DND-41 (cell line): ENCODE results near the gene HSD17B3.

Experiments used
- ATAC-seq: fragments of 200-7000 bp; cut with Tn5 transposase; 3 replicates; pipeline ENCODE4 v1.9.1; 2021; ENCODE audit warnings: low read depth; ENCODE audit not compliant: insufficient read depth
- DNase-seq: peaks from one replicate; pipeline ENCODE4 v3.0.0-alpha.2; 2020
- H2AFZ ChIP-seq: 2 replicates; pipeline ENCODE4 v1.6.0; 2012; ENCODE audit warnings: low read depth, low read length
- H3K27ac ChIP-seq: 2 replicates; pipeline ENCODE4 v1.5.1; 2012; ENCODE audit warnings: low read length, inconsistent platforms
- H3K27me3 ChIP-seq: fragments of 200-600 bp; sonication (generic); 2 replicates; pipeline ENCODE4 v1.6.0; 2012; ENCODE audit warnings: low read length, mild to moderate bottlenecking, inconsistent platforms; ENCODE audit not compliant: insufficient read depth, poor library complexity
- H3K36me3 ChIP-seq: 2 replicates; pipeline ENCODE4 v1.5.1; 2012; ENCODE audit warnings: low read length, inconsistent platforms; ENCODE audit not compliant: insufficient read depth
- H3K4me1 ChIP-seq: 2 replicates; pipeline ENCODE4 v1.5.1; 2012; ENCODE audit warnings: mild to moderate bottlenecking, low read length; ENCODE audit not compliant: insufficient read depth
- H3K4me2 ChIP-seq: 2 replicates; pipeline ENCODE4 v1.6.0; 2012; ENCODE audit warnings: mild to moderate bottlenecking, moderate library complexity, low read length, inconsistent platforms; ENCODE audit not compliant: insufficient read depth
- H3K4me3 ChIP-seq, 2 experiments: fragments of 200-600 bp in 1 of 2; shearing (Covaris generic) in 1 of 2; 2 replicates each; pipeline ENCODE4 v1.5.1; 2012 to 2016; ENCODE audit warnings: inconsistent platforms in 2 of 2, low read length in 2 of 2, mild to moderate bottlenecking in 2 of 2, low read depth in 1 of 2, moderate library complexity in 1 of 2
- H3K79me2 ChIP-seq: 2 replicates; pipeline ENCODE4 v1.6.0; 2012; ENCODE audit warnings: low read length, inconsistent platforms; ENCODE audit not compliant: insufficient read depth
- H3K9ac ChIP-seq: 2 replicates; pipeline ENCODE4 v1.6.0; 2012; ENCODE audit warnings: low read depth, mild to moderate bottlenecking, inconsistent platforms, low read length, moderate library complexity
- H3K9me3 ChIP-seq: 2 replicates; pipeline ENCODE4 v1.5.1; 2012; ENCODE audit warnings: low read length, moderate library complexity, mild to moderate bottlenecking, inconsistent platforms; ENCODE audit not compliant: insufficient read depth, severe bottlenecking
- H4K20me1 ChIP-seq: 2 replicates; pipeline ENCODE4 v1.6.0; 2012; ENCODE audit warnings: low read length; ENCODE audit not compliant: insufficient read depth
- CTCF ChIP-seq: IDR thresholded peaks from 2 replicates; pipeline ENCODE4 v1.5.1; 2012; ENCODE audit warnings: borderline replicate concordance, low read length, moderate library complexity, mild to moderate bottlenecking; ENCODE audit not compliant: poor library complexity, severe bottlenecking; ENCODE audit errors: extremely low read depth
- EZH2 ChIP-seq: IDR thresholded peaks from 3 replicates; pipeline ENCODE4 v1.6.1; 2012; ENCODE audit warnings: borderline replicate concordance, low read depth, mild to moderate bottlenecking, moderate library complexity, low read length, inconsistent platforms; ENCODE audit not compliant: severe bottlenecking

Gene HSD17B3

GRCh38 chr9:96340707-96341106 lies 38.7 kb upstream of the HSD17B3 start:
- DNase-seq (no peak), ATAC-seq (no peak)
- Histone ChIP-seq H3K27me3 (no peaks in the 10 kb centered on the region), H3K27ac (no peak overlapping the region), H3K36me3 (no peaks in the 10 kb centered on the region), H2AFZ (no peak overlapping the region), H3K9me3 (no peaks in the 10 kb centered on the region), H3K4me3 (no peak overlapping the region), H3K4me1 (no peaks in the 10 kb centered on the region), H4K20me1 (no peaks in the 10 kb centered on the region), H3K9ac (no peak overlapping the region), H3K4me2 (no peak overlapping the region), H3K79me2 (no peaks in the 10 kb centered on the region)
- TF ChIP-seq EZH2 = no peak
- no peak for TF ChIP-seq CTCF

GRCh38 chr9:96338299-96338698 lies 36.3 kb upstream of the HSD17B3 start:
- ATAC-seq = no peak
- DNase-seq = no peak
- H2AFZ ChIP-seq = no peak overlapping the region
- no peaks in the 10 kb centered on the region for H3K9me3 ChIP-seq
- no peak overlapping the region for H3K4me2 ChIP-seq
- H3K79me2 ChIP-seq = no peaks in the 10 kb centered on the region
- H3K27ac ChIP-seq = no peak overlapping the region
- H3K9ac ChIP-seq = no peak overlapping the region
- no peaks in the 10 kb centered on the region for H3K27me3 ChIP-seq
- H3K4me3 ChIP-seq = no peak overlapping the region
- no peaks in the 10 kb centered on the region for H3K36me3 ChIP-seq
- TF ChIP-seq EZH2 (no peak), CTCF (no peak)
- no peaks in the 10 kb centered on the region for H3K4me1 ChIP-seq
- no peaks in the 10 kb centered on the region for H4K20me1 ChIP-seq

- Histone ChIP-seq H3K36me3 (no peaks in the 10 kb centered on the region), H3K27me3 (no peaks in the 10 kb centered on the region), H3K79me2 (no peaks in the 10 kb centered on the region), H3K4me1 (no peaks in the 10 kb centered on the region), H4K20me1 (no peaks in the 10 kb centered on the region), H2AFZ (no peak overlapping the region), H3K27ac (no peak overlapping the region), H3K4me2 (no peak overlapping the region), H3K9me3 (no peaks in the 10 kb centered on the region), H3K9ac (no peak overlapping the region), H3K4me3 (no peak overlapping the region)
- no peak for DNase-seq
- ATAC-seq = no peak
- no peak for TF ChIP-seq CTCF
- TF ChIP-seq EZH2 = no peak
These were observed 32.0 kb upstream of the HSD17B3 start for GRCh38 chr9:96333958-96334357.

GRCh38 chr9:96331236-96331947 lies 29.4 kb upstream of the HSD17B3 start:
- DNase-seq = no peak
- ATAC-seq = no peak
- Histone ChIP-seq H3K4me2 (no peak overlapping the region), H3K4me3 (no peak overlapping the region), H3K27ac (no peak overlapping the region), H2AFZ (no peak overlapping the region), H3K79me2 (no peaks in the 10 kb centered on the region), H4K20me1 (no peaks in the 10 kb centered on the region), H3K4me1 (no peaks in the 10 kb centered on the region), H3K9ac (no peak overlapping the region), H3K9me3 (no peaks in the 10 kb centered on the region), H3K36me3 (no peaks in the 10 kb centered on the region), H3K27me3 (no peaks in the 10 kb centered on the region)
- TF ChIP-seq CTCF (no peak), EZH2 (no peak)
